ENCODE results near the gene COBL.

DNA sequence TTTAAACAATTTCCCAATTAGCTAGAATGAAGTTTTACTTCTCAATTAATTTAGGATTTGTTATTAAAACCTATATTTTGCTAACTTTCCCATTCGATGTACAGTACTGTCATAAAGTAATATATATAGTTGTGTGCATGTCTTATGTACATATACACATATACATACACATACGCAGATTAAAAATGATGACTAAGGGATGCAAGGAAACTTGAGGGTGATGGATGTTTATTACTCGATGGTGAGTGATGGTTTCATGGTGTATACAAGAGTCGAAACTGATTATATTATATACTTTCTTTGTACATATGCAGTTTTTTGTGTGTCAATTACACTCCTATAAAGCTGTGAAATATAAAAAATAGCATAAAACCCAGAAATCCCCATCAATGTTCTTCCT lies 248.2 kb downstream of the COBL start:
- TF ChIP-seq, protein P1, sequence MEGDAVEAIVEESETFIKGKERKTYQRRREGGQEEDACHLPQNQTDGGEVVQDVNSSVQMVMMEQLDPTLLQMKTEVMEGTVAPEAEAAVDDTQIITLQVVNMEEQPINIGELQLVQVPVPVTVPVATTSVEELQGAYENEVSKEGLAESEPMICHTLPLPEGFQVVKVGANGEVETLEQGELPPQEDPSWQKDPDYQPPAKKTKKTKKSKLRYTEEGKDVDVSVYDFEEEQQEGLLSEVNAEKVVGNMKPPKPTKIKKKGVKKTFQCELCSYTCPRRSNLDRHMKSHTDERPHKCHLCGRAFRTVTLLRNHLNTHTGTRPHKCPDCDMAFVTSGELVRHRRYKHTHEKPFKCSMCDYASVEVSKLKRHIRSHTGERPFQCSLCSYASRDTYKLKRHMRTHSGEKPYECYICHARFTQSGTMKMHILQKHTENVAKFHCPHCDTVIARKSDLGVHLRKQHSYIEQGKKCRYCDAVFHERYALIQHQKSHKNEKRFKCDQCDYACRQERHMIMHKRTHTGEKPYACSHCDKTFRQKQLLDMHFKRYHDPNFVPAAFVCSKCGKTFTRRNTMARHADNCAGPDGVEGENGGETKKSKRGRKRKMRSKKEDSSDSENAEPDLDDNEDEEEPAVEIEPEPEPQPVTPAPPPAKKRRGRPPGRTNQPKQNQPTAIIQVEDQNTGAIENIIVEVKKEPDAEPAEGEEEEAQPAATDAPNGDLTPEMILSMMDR (conservative IDR thresholded peaks at IDR 0.05; ENCODE audit: low read length) = no peak
- no peak for TF ChIP-seq EZH2phosphoT487 (IDR thresholded peaks at IDR 0.05; ENCODE audit: borderline replicate concordance)

Measured in Loucy (cell line).